VCaP (cell line): ENCODE data around the gene ARL3.
A peak's percentile ranks its signal among the peaks of the same experiment; 100 is the strongest.
"Not testable (repeated sequence)": the region's sequence is repeated elsewhere in the genome, so short reads cannot be mapped to it uniquely, and the experiment has no call there.

Experiments used
- H3K27ac ChIP-seq: fragments of 450-650 bp; 2 replicates; pipeline ENCODE4 v1.5.1; 2017
- CTCF ChIP-seq: fragments of 450-650 bp; conservative IDR thresholded peaks from 2 replicates; pipeline ENCODE4 v1.5.1; 2017; ENCODE audit warnings: mild to moderate bottlenecking, moderate library complexity

ARL3 gene

GRCh38 chr10:102743588-102744373 lies 29.6 kb upstream of the ARL3 start, which contains the start of gene WBP1L:
TSS of gene WBP1L (plus strand) at chr10:102743948. CDS start at chr10:102744054, 106 bp downstream.
- no peak for TF ChIP-seq CTCF
- H3K27ac ChIP-seq, result peak within 1 kb of the TSS; percentile 71; the same call in 1 of the 2 replicates

GRCh38 chr10:102743078-102743587 lies 28.9 kb upstream of the ARL3 start:
- H3K27ac ChIP-seq, result no peak overlapping the region; the same call in 1 of the 2 replicates
- TF ChIP-seq CTCF, result no peak

- not testable (repeated sequence) for H3K27ac ChIP-seq
These were observed 28.1 kb upstream of the ARL3 start for GRCh38 chr10:102742313-102742712.

GRCh38 chr10:102741726-102742237 lies 27.6 kb upstream of the ARL3 start:
- TF ChIP-seq CTCF, result no peak
- no peak overlapping the region for H3K27ac ChIP-seq

- no peak overlapping the region for H3K27ac ChIP-seq
- no peak for TF ChIP-seq CTCF
These were observed 26.0 kb upstream of the ARL3 start for GRCh38 chr10:102740229-102740628.

GRCh38 chr10:102738692-102739121 lies 24.5 kb upstream of the ARL3 start:
- H3K27ac ChIP-seq, result no peak overlapping the region
- TF ChIP-seq CTCF, result no peak

- H3K27ac ChIP-seq, result no peak overlapping the region
- no peak for TF ChIP-seq CTCF
These were observed 20.9 kb upstream of the ARL3 start for GRCh38 chr10:102735065-102735562.

- no peak for TF ChIP-seq CTCF
- H3K27ac ChIP-seq, result no peak overlapping the region
These were observed 18.5 kb upstream of the ARL3 start for GRCh38 chr10:102732661-102733060.
